ENCODE results near the gene PREPL.

The PREPL gene

GRCh38 chr2:44291281-44292248, 69.7 kb downstream of the PREPL start:
- DNase-seq = peak; percentile 41

GRCh38 chr2:44290261-44290660, 71.0 kb downstream of the PREPL start:
- DNase-seq = no peak

GRCh38 chr2:44286884-44287638, 74.2 kb downstream of the PREPL start:
- no peak for DNase-seq

- no peak for DNase-seq
Measured at GRCh38 chr2:44286119-44286883, 75.0 kb downstream of the PREPL start.

GRCh38 chr2:44285174-44285573, 76.1 kb downstream of the PREPL start:
- no peak for DNase-seq

- no peak for DNase-seq
Measured at GRCh38 chr2:44283116-44283666, 78.1 kb downstream of the PREPL start.

GRCh38 chr2:44280869-44281268, 80.4 kb downstream of the PREPL start:
- no peak for DNase-seq

GRCh38 chr2:44277541-44277940, 83.8 kb downstream of the PREPL start:
- no peak for DNase-seq

- no peak for DNase-seq
Measured at GRCh38 chr2:44275927-44276303, 85.4 kb downstream of the PREPL start.

- DNase-seq = no peak
Measured at GRCh38 chr2:44273596-44273995, 87.7 kb downstream of the PREPL start.

GRCh38 chr2:44273076-44273475, 88.2 kb downstream of the PREPL start:
- no peak for DNase-seq

- DNase-seq = no peak
Measured at GRCh38 chr2:44271296-44271695, 90.0 kb downstream of the PREPL start.

- DNase-seq = no peak
Measured at GRCh38 chr2:44269831-44270230, 91.5 kb downstream of the PREPL start.

GRCh38 chr2:44267796-44268648, 93.3 kb downstream of the PREPL start:
- DNase-seq = no peak
